GM23338 (cell line): ENCODE data around the gene CHD9. TPM values are rescaled to one million over a fixed set of nuclear protein-coding genes. Genes with fewer than 3 reads are reported as not detected.

ENCODE experiments used
- ATAC-seq: fragments of 200-7000 bp; cut with Tn5 transposase; 3 replicates; pipeline ENCODE4 v1.9.1; 2020
- DNase-seq: peaks from one replicate; pipeline ENCODE4 v3.0.0-alpha.2; 2015; ENCODE audit warnings: low spot score
- H2AFZ ChIP-seq: fragments of 200-600 bp; sonication (generic); 2 replicates; pipeline ENCODE4 v1.8.0; 2016; ENCODE audit warnings: antibody characterized with exemption, mild to moderate bottlenecking, moderate library complexity
- H3F3A ChIP-seq: fragments of 200-600 bp; sonication (generic); replicated peaks from 2 replicates; pipeline ENCODE4 v1.8.0; 2017; ENCODE audit warnings: antibody characterized with exemption, mixed run types, low read depth
- H3K27ac ChIP-seq: fragments of 200-600 bp; sonication (generic); 2 replicates; pipeline ENCODE4 v1.6.1; 2016; ENCODE audit warnings: low read depth
- H3K27me3 ChIP-seq: fragments of 200-600 bp; sonication (generic); 2 replicates; pipeline ENCODE4 v1.8.0; 2016; ENCODE audit warnings: mild to moderate bottlenecking, mixed run types, moderate library complexity; ENCODE audit not compliant: insufficient read depth
- H3K36me3 ChIP-seq: fragments of 200-600 bp; sonication (generic); 2 replicates; pipeline ENCODE4 v1.8.0; 2016; ENCODE audit warnings: mild to moderate bottlenecking; ENCODE audit not compliant: insufficient read depth
- H3K4me1 ChIP-seq: fragments of 200-600 bp; sonication (generic); 2 replicates; pipeline ENCODE4 v1.8.0; 2016; ENCODE audit warnings: mild to moderate bottlenecking, moderate library complexity; ENCODE audit not compliant: insufficient read depth
- H3K4me2 ChIP-seq: fragments of 200-600 bp; sonication (generic); 2 replicates; pipeline ENCODE4 v1.7.1; 2017; ENCODE audit warnings: mixed run types
- H3K4me3 ChIP-seq: fragments of 200-600 bp; sonication (generic); 2 replicates; pipeline ENCODE4 v1.6.1; 2016; ENCODE audit warnings: mixed run types
- H3K79me2 ChIP-seq: fragments of 200-600 bp; sonication (generic); replicated peaks from 2 replicates; pipeline ENCODE4 v1.8.0; 2017; ENCODE audit warnings: mild to moderate bottlenecking; ENCODE audit not compliant: insufficient read depth
- H3K9me2 ChIP-seq: fragments of 200-600 bp; sonication (generic); 2 replicates; pipeline ENCODE4 v1.8.0; 2017; ENCODE audit not compliant: insufficient read depth
- H4K20me1 ChIP-seq: fragments of 200-600 bp; sonication (generic); replicated peaks from 2 replicates; pipeline ENCODE4 v1.8.0; 2017; ENCODE audit warnings: mild to moderate bottlenecking; ENCODE audit not compliant: insufficient read depth
- H3K27ac Mint-ChIP-seq: 2 replicates; pipeline ENCODE4 v1.8.0; 2020; ENCODE audit warnings: inconsistent platforms, mild to moderate bottlenecking, moderate library complexity, mixed read lengths
- H3K27me3 Mint-ChIP-seq: 3 replicates; pipeline ENCODE4 v1.8.0; 2022; ENCODE audit warnings: low read depth, mild to moderate bottlenecking, moderate library complexity, mixed read lengths, inconsistent platforms; ENCODE audit not compliant: insufficient read depth, poor library complexity
- H3K36me3 Mint-ChIP-seq: 3 replicates; pipeline ENCODE4 v1.8.0; 2021; ENCODE audit warnings: low read depth, mild to moderate bottlenecking, inconsistent platforms, moderate library complexity, mixed read lengths
- H3K4me1 Mint-ChIP-seq: 3 replicates; pipeline ENCODE4 v1.8.0; 2020; ENCODE audit warnings: mild to moderate bottlenecking, inconsistent platforms, mixed read lengths
- H3K4me3 Mint-ChIP-seq: 3 replicates; pipeline ENCODE4 v1.8.0; 2021; ENCODE audit warnings: moderate library complexity, mild to moderate bottlenecking, inconsistent platforms, mixed read lengths
- H3K9me3 Mint-ChIP-seq: 3 replicates; pipeline ENCODE4 v1.8.0; 2020; ENCODE audit warnings: moderate library complexity, mild to moderate bottlenecking, inconsistent platforms, mixed read lengths
- CREB1 ChIP-seq: fragments of 250-450 bp; sonication (Bioruptor Pico); IDR thresholded peaks from 2 replicates; pipeline ENCODE4 v1.5.0; 2020; ENCODE audit warnings: low read depth, mild to moderate bottlenecking, moderate library complexity
- CTCF ChIP-seq, 2 experiments: fragments of 200-600 bp in 1 of 2; sonication (generic) in 1 of 2; conservative IDR thresholded peaks; 2 replicates each; pipeline versions ENCODE4 v1.5.1 to v1.6.1; 2016 to 2017; ENCODE audit warnings: antibody characterized with exemption in 2 of 2, low read depth in 2 of 2, mild to moderate bottlenecking in 2 of 2, moderate library complexity in 1 of 2
- ETS1 ChIP-seq: IDR thresholded peaks from 2 replicates; pipeline ENCODE4 v1.6.1; 2016; ENCODE audit warnings: antibody characterized with exemption
- EZH2 ChIP-seq: fragments of 200-600 bp; sonication (generic); IDR thresholded peaks from one replicate; pipeline ENCODE4 v1.8.0; 2017; ENCODE audit warnings: antibody characterized with exemption, mild to moderate bottlenecking, low read depth; ENCODE audit not compliant: unreplicated experiment
- EZH2phosphoT487 ChIP-seq: fragments of 200-600 bp; sonication (generic); IDR thresholded peaks from one replicate; pipeline ENCODE4 v1.8.1; 2018; ENCODE audit warnings: antibody characterized with exemption; ENCODE audit not compliant: unreplicated experiment
- JUNB ChIP-seq: IDR thresholded peaks from one replicate; pipeline ENCODE4 v1.6.1; 2016; ENCODE audit warnings: antibody characterized with exemption; ENCODE audit not compliant: unreplicated experiment
- NANOG ChIP-seq: IDR thresholded peaks from 2 replicates; pipeline ENCODE4 v1.6.1; 2016; ENCODE audit warnings: antibody characterized with exemption, borderline replicate concordance
- POLR2AphosphoS5 ChIP-seq: IDR thresholded peaks from 2 replicates; pipeline ENCODE4 v1.6.1; 2016; ENCODE audit warnings: antibody characterized with exemption, low read depth
- REST ChIP-seq: IDR thresholded peaks from one replicate; pipeline ENCODE4 v1.6.1; 2018; ENCODE audit warnings: antibody characterized with exemption; ENCODE audit not compliant: unreplicated experiment
- STAT1 ChIP-seq: IDR thresholded peaks from one replicate; pipeline ENCODE4 v1.6.1; 2016; ENCODE audit warnings: antibody characterized with exemption; ENCODE audit not compliant: unreplicated experiment
- ZNF114 ChIP-seq: fragments of 250-450 bp; sonication (Bioruptor Pico); IDR thresholded peaks from 2 replicates; pipeline ENCODE4 v1.5.0; 2020; ENCODE audit warnings: mild to moderate bottlenecking, moderate library complexity
- ZNF331 ChIP-seq: fragments of 250-450 bp; sonication (Bioruptor Pico); IDR thresholded peaks from 2 replicates; pipeline ENCODE4 v1.5.0; 2020; ENCODE audit warnings: low read depth, mild to moderate bottlenecking, moderate library complexity
- ZNF462 ChIP-seq: fragments of 250-450 bp; sonication (Bioruptor Pico); IDR thresholded peaks from 2 replicates; pipeline ENCODE4 v1.5.0; 2020; ENCODE audit warnings: mild to moderate bottlenecking, moderate library complexity
- polyA plus RNA-seq: library from polyadenylated mRNA; unstranded; fragments of >200 nt; fragmentation: Nextera tagmentation; extraction: Ambion mirVana; gene quantifications from 2 replicates; pipeline ENCODE4 v1.2.1, GENCODE V29; 2016
- total RNA-seq: library from RNA; depleted of rRNA; stranded (reverse); fragments of >200 nt; shearing (Covaris generic); gene quantifications from 2 replicates; pipeline ENCODE4 v1.2.3, GENCODE V29; 2014

CHD9 gene
- total and polyA plus RNA-seq, 2 experiments from 2014 or later, result 18.8 to 46.6 TPM

GRCh38 chr16:53191413-53191812 lies 136.6 kb downstream of the CHD9 start:
- no peaks in the 10 kb centered on the region for H4K20me1 ChIP-seq
- H3K9me2 ChIP-seq, result no peaks in the 10 kb centered on the region
- H3K36me3 ChIP-seq, result no peaks in the 10 kb centered on the region; the same call in 1 of the 2 replicates
- TF ChIP-seq STAT1 (no peak), ZNF462 (CRISPR knock-in tag) (no peak), EZH2phosphoT487 (no peak), ZNF114 (CRISPR knock-in tag) (no peak), POLR2AphosphoS5 (no peak), EZH2 (no peak), JUNB (no peak), REST (no peak), ETS1 (no peak), NANOG (no peak), ZNF331 (CRISPR knock-in tag) (no peak), CTCF (conservative IDR thresholded peaks at IDR 0.05; ENCODE audit: low read depth in 2 of 2) (no peak), CREB1 (CRISPR knock-in tag) (no peak)
- H3K27ac ChIP-seq, result no peak overlapping the region
- no peak overlapping the region for H2AFZ ChIP-seq
- Mint-ChIP-seq H3K9me3 (peaks cover 11% of the 10 kb centered on the region), H3K27ac (no peak overlapping the region), H3K36me3 (peaks cover 10% of the 10 kb centered on the region), H3K27me3 (no peaks in the 10 kb centered on the region), H3K4me1 (no peaks in the 10 kb centered on the region), H3K4me3 (no peak overlapping the region)
- no peak overlapping the region for H3K4me2 ChIP-seq
- no peaks in the 10 kb centered on the region for H3K79me2 ChIP-seq
- no peak overlapping the region for H3K4me3 ChIP-seq
- ATAC-seq, result no peak
- H3K4me1 ChIP-seq, result no peaks in the 10 kb centered on the region
- no peaks in the 10 kb centered on the region for H3F3A ChIP-seq
- DNase-seq, result no peak
- no peaks in the 10 kb centered on the region for H3K27me3 ChIP-seq
